ENCODE measurements around the gene SPATA2.
"Not testable (repeated sequence)": the region's sequence is repeated elsewhere in the genome, so short reads cannot be mapped to it uniquely, and the experiment has no call there.

Gene SPATA2

GRCh38 chr20:49956689-49957088 lies 41.4 kb upstream of the SPATA2 start:
- TF ChIP-seq, protein P1, sequence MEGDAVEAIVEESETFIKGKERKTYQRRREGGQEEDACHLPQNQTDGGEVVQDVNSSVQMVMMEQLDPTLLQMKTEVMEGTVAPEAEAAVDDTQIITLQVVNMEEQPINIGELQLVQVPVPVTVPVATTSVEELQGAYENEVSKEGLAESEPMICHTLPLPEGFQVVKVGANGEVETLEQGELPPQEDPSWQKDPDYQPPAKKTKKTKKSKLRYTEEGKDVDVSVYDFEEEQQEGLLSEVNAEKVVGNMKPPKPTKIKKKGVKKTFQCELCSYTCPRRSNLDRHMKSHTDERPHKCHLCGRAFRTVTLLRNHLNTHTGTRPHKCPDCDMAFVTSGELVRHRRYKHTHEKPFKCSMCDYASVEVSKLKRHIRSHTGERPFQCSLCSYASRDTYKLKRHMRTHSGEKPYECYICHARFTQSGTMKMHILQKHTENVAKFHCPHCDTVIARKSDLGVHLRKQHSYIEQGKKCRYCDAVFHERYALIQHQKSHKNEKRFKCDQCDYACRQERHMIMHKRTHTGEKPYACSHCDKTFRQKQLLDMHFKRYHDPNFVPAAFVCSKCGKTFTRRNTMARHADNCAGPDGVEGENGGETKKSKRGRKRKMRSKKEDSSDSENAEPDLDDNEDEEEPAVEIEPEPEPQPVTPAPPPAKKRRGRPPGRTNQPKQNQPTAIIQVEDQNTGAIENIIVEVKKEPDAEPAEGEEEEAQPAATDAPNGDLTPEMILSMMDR (conservative IDR thresholded peaks at IDR 0.05; ENCODE audit: low read length) = no peak
- no peak for TF ChIP-seq EZH2phosphoT487 (IDR thresholded peaks at IDR 0.05; ENCODE audit: borderline replicate concordance)
- no peaks in the 10 kb centered on the region for H3F3A ChIP-seq (ENCODE audit: low read depth)
- peaks cover 55% of the 10 kb centered on the region; the same call in 1 of the 2 replicates for H3K36me3 ChIP-seq (ENCODE audit: insufficient read depth, low read length)
- no peaks in the 10 kb centered on the region for H3K79me2 ChIP-seq (ENCODE audit: insufficient read depth, low read length)
- H3K9ac ChIP-seq (ENCODE audit: low read depth, low read length, poor library complexity, severe bottlenecking) = no peak overlapping the region
- no peak overlapping the region for H3K4me2 ChIP-seq (ENCODE audit: low read depth, low read length, poor library complexity, severe bottlenecking)
- peaks cover 14% of the 10 kb centered on the region for H4K20me1 ChIP-seq (ENCODE audit: insufficient read depth, low read length, poor library complexity, severe bottlenecking)
- H3K9me3 ChIP-seq (ENCODE audit: insufficient read depth, low read depth, low read length) = no peaks in the 10 kb centered on the region
- no peaks in the 10 kb centered on the region for H3K4me1 ChIP-seq (ENCODE audit: insufficient read depth, low read length, poor library complexity, severe bottlenecking)
- no peaks in the 10 kb centered on the region for H3K9me2 ChIP-seq (replicated peaks; ENCODE audit: low read depth, low read length)
- H2AFZ ChIP-seq (ENCODE audit: low read length) = no peak overlapping the region
- H3K4me3 ChIP-seq (ENCODE audit: low read length, poor library complexity, severe bottlenecking) = no peak overlapping the region
- H3K27me3 ChIP-seq (ENCODE audit: insufficient read depth, low read length, poor library complexity, severe bottlenecking) = no peaks in the 10 kb centered on the region

DNA sequence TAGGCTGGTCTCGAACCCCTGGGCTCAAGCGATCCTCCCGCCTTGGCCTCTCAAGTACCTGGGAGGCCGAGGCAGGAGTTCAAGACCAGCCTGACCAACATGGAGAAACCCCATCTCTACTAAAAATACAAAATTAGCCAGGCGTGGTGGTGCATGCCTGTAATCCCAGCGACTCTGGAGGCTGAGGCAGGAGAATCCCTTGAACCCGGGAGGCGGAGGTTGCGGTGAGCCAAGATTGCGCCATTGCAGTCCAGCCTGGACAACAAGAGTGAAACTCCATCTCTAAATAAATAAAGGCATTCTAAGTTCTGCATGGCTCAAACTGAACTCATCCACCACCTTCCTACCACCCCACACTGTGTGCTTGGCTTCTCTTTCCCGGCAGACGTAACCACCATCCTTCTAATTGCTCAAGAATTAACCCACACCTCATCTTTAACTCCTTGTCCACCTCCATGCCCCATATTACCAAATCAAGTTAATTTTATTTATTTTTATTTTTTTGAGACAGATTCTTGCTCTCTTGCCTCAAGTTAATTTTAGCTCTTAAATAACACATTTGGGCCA lies 40.6 kb upstream of the SPATA2 start:
- Histone ChIP-seq H3K36me3 (ENCODE audit: insufficient read depth, low read length) (peaks cover 63% of the 10 kb centered on the region; the same call in 1 of the 2 replicates), H4K20me1 (ENCODE audit: insufficient read depth, low read length, poor library complexity, severe bottlenecking) (peaks cover 14% of the 10 kb centered on the region)
- not testable (repeated sequence) for H3K4me3 ChIP-seq (ENCODE audit: low read length, poor library complexity, severe bottlenecking); H3K9me2 ChIP-seq (replicated peaks; ENCODE audit: low read depth, low read length); H3K9me3 ChIP-seq (ENCODE audit: insufficient read depth, low read depth, low read length); H3K27me3 ChIP-seq (ENCODE audit: insufficient read depth, low read length, poor library complexity, severe bottlenecking); H2AFZ ChIP-seq (ENCODE audit: low read length); H3K4me1 ChIP-seq (ENCODE audit: insufficient read depth, low read length, poor library complexity, severe bottlenecking); H3K4me2 ChIP-seq (ENCODE audit: low read depth, low read length, poor library complexity, severe bottlenecking); H3K79me2 ChIP-seq (ENCODE audit: insufficient read depth, low read length); H3K9ac ChIP-seq (ENCODE audit: low read depth, low read length, poor library complexity, severe bottlenecking); H3F3A ChIP-seq (ENCODE audit: low read depth)

DNA sequence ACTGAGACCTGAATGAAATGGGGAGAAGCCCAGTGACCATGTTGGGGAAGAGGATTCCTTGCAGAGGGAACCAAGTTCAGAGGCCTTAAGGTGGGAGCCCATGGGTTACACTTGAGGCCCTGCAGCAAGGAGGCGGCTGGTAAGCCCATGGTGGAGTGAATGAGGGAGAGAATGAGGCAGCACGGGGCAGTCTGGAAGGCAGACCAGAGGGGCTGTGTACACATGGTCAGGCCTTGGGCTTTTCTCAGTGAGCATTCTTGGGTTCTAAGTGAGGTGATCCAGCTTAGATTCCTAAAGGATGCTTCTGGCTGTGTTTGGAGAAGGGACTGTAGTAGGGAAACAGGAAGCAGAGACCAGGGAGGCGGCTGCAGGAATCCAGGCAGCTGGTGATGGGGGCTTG lies 39.8 kb upstream of the SPATA2 start:
- Histone ChIP-seq H4K20me1 (ENCODE audit: insufficient read depth, low read length, poor library complexity, severe bottlenecking) (peaks cover 14% of the 10 kb centered on the region), H3K9me3 (ENCODE audit: insufficient read depth, low read depth, low read length) (no peaks in the 10 kb centered on the region), H2AFZ (ENCODE audit: low read length) (no peak overlapping the region), H3K9me2 (replicated peaks; ENCODE audit: low read depth, low read length) (no peaks in the 10 kb centered on the region), H3K79me2 (ENCODE audit: insufficient read depth, low read length) (no peaks in the 10 kb centered on the region), H3K27me3 (ENCODE audit: insufficient read depth, low read length, poor library complexity, severe bottlenecking) (no peaks in the 10 kb centered on the region), H3K4me1 (ENCODE audit: insufficient read depth, low read length, poor library complexity, severe bottlenecking) (no peaks in the 10 kb centered on the region), H3K36me3 (ENCODE audit: insufficient read depth, low read length) (peaks cover 71% of the 10 kb centered on the region; the same call in 1 of the 2 replicates), H3F3A (ENCODE audit: low read depth) (no peaks in the 10 kb centered on the region), H3K9ac (ENCODE audit: low read depth, low read length, poor library complexity, severe bottlenecking) (no peak overlapping the region), H3K4me3 (ENCODE audit: low read length, poor library complexity, severe bottlenecking) (no peak overlapping the region), H3K4me2 (ENCODE audit: low read depth, low read length, poor library complexity, severe bottlenecking) (no peak overlapping the region)
- TF ChIP-seq, protein P1 (conservative IDR thresholded peaks at IDR 0.05; ENCODE audit: low read length) = no peak
- no peak for TF ChIP-seq EZH2phosphoT487 (IDR thresholded peaks at IDR 0.05; ENCODE audit: borderline replicate concordance)

DNA sequence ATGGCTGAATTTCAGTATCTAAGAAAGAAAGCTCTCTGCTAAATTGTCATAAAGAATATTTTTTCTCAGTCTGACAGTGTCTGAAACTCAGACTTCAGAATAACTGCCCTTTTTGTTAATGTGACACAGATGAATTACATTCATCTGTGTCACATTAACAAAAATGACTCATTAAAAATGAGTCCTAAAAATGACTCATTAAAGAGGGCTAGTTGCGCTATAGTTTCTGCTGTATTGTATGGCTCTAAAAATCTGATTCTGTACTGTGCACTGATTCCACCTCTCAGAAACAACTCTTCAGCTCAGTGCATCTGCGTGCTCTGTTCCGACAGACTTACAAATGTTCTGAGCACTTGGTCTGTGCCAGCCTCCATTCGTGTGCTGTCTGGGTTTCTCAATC lies 35.8 kb upstream of the SPATA2 start:
- Histone ChIP-seq H3K27me3 (ENCODE audit: insufficient read depth, low read length, poor library complexity, severe bottlenecking) (no peaks in the 10 kb centered on the region), H3K9me2 (replicated peaks; ENCODE audit: low read depth, low read length) (no peaks in the 10 kb centered on the region), H3K4me1 (ENCODE audit: insufficient read depth, low read length, poor library complexity, severe bottlenecking) (no peaks in the 10 kb centered on the region), H3K4me2 (ENCODE audit: low read depth, low read length, poor library complexity, severe bottlenecking) (no peak overlapping the region), H3K4me3 (ENCODE audit: low read length, poor library complexity, severe bottlenecking) (no peak overlapping the region), H3K9me3 (ENCODE audit: insufficient read depth, low read depth, low read length) (no peaks in the 10 kb centered on the region), H4K20me1 (ENCODE audit: insufficient read depth, low read length, poor library complexity, severe bottlenecking) (peaks cover 18% of the 10 kb centered on the region), H3K79me2 (ENCODE audit: insufficient read depth, low read length) (no peaks in the 10 kb centered on the region; the same call in none of the 2 replicates), H3F3A (ENCODE audit: low read depth) (no peaks in the 10 kb centered on the region), H2AFZ (ENCODE audit: low read length) (no peak overlapping the region), H3K36me3 (ENCODE audit: insufficient read depth, low read length) (peaks cover 89% of the 10 kb centered on the region; the same call in 1 of the 2 replicates), H3K9ac (ENCODE audit: low read depth, low read length, poor library complexity, severe bottlenecking) (no peak overlapping the region)
- TF ChIP-seq, protein P1 (conservative IDR thresholded peaks at IDR 0.05; ENCODE audit: low read length) = no peak
- TF ChIP-seq EZH2phosphoT487 (IDR thresholded peaks at IDR 0.05; ENCODE audit: borderline replicate concordance) = no peak
